ENCODE data around the gene RAB15.
A peak's percentile ranks its signal among the peaks of the same experiment; 100 is the strongest.

RAB15 gene

DNA sequence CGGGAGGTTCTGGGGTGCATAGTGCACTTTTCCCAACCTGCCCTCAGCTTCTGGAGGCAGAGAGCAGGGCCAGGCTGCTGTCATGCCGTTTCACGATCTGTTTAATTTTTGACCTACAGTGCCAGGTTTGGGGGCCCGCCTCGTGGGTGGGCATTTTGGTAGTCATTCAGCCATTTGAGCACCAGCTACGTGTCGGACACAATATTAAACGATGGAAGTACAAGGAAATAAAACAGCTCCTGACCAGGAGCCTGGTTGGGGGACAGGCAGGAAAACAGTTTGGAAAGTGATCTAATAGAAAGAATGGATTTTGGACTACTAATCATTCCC, 15.3 kb upstream of the RAB15 start:
- no peak for DNase-seq

DNA sequence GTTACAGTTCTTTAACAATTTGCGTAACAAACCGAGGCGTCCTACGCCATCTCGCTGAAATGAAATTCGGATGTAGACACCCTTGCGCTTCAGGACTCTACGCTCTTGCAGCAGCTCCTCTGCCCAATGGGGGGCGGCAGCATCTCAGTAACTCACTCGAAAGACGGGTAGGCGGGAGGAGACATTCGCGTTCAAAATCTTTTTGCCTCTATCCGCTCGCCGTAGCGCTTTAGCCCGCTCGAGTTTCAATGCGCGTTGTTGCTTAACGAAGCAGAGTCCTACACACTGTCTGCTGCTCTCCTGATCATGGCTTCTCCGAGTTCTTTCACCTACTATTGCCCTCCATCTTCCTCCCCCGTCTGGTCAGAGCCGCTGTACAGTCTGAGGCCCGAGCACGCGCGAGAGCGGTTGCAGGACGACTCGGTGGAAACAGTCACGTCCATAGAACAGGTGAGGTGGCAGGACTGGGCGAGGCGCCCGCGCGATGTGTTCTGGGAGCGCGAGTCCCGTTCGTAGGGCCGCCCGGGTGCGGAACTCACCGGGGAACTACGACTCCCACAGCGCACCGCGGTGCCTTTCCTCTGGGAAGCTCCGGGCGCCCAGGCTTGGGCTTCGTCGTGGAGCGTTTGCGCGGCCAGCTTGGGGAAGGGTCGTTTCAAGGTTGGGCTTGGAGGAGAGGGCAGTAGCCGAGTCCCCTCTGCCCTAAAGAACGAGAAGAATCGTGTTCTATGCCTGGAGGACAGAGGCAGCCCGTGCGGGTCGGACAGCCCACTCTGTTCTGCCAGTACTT, 14.7 kb upstream of the RAB15 start, which contains the start of gene FNTB:
FNTB (plus strand) TSS at position 248 of the 790 bp plus-strand sequence; CDS start at position 307, 59 bp downstream.
- DNase-seq: peak; percentile 90

DNA sequence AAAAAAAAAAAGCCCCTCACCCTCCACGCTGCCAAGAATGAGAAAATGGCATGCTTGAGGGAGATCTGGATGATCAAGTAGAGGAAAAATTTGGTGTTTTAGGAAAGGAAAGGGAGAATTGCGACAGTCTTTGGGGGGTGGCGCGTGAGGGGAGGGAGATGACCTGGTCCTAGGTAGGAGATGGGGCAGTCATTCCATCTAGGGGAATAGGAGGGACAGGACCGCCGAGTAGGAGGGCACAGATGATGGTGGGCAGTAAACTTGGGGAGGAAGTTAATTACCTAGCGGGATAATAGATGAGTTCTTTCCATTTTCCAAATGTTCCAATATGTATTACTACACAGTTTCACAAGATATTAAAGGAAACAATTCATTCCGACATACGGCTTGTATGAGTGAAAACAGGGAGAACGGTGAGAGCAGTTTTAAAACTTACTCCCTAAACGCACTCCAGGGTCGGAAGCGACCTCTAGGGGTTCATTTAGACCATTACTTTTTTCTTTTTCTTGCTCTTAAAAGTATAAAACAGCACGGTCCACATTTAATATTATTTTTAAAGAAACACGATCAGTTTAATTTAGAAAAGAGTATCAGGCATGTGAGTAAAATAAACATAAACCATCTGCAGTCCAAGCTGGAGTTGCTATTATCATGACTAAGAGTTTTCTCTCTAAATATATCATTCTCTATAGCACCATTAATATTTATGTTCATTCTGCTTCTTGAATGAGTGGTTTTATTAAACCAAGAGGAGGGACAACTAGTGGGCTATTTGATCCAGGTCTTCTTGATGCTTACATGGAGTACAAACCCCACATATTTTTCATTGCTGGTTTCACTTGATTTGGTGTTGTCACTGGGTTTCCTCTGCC, 11.5 kb upstream of the RAB15 start:
- DNase-seq: no peak

DNA sequence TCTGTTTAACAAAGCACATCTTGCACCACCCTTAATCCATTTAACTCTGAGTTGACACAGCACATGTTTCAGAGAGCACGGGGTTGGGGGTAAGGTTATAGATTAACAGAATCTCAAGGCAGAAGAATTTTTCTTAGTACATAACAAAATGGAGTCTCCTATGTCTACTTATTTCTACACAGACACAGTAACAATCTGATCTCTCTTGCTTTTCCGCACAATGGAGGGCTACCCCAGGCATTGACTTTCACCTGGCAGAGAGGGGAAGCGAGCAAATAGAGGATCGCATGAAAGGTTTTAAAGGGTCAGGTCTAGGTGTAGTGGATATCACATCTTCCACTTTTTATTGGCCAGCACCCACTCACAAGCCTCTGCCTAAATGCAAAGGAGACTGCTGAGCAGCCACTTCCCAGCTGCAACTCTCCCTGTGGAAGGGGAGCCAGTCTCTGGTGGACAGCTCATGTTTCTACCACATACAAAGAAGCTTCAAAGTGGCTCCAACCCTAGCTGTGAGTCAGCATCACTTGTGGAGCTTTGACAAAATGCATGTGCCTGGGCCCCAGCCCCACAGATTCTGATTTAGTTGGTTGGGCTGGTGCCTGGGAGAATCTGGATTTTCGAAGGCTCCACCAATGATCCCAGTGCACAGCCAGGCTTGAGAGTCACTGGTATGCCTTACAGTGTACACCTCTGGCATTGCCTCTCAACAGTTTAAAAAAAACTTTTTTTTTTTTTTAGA, 7.4 kb upstream of the RAB15 start:
- DNase-seq: no peak

- DNase-seq: no peak
Measured at GRCh38 chr14:64974563-64974962, 2.4 kb upstream of the RAB15 start.

DNA sequence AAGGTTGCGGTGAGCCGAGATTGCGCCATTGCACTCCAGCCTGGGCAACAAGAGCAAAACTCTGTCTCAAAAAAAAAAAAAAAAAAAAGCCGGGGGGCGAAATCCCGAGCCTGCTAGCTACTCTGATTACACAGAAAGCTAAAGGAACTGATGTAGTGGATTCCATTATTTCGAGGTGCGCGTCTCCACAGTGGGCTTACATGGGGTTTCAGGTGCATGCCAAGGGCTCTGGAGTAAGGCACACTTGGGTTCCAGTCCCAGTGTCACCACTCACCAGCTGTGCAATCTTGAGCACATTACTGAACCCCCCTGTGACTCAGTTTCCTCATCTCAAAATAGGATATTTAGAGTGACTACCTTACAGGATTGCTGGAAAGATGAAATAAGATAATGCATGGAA, 1.7 kb upstream of the RAB15 start:
- no peak for DNase-seq

- DNase-seq: no peak
Measured at GRCh38 chr14:64973026-64973442, 898 bp upstream of the RAB15 start.

DNA sequence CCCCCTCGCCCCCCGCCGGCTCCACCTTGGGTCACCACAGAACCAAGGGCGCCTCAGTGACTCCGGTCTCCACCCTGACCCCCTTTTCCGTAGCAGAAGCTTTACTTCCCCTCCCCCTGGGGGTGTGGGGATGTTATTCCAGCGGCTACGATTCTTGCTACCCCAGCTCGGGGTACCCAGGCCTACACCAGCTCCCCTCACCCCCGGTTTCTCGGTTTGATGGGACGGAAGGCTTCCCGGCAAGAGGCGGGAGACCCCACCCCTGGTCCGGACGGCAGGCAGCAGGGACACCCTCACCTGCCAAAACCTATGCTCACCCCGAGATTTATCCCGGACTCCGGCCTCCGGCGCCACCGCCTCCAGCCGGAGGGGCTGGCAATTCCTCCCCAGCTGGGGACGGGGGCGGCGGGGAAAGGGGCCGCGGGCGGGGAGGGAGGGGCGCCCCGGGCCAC, 619 bp downstream of the RAB15 start:
- no peak for DNase-seq

DNA sequence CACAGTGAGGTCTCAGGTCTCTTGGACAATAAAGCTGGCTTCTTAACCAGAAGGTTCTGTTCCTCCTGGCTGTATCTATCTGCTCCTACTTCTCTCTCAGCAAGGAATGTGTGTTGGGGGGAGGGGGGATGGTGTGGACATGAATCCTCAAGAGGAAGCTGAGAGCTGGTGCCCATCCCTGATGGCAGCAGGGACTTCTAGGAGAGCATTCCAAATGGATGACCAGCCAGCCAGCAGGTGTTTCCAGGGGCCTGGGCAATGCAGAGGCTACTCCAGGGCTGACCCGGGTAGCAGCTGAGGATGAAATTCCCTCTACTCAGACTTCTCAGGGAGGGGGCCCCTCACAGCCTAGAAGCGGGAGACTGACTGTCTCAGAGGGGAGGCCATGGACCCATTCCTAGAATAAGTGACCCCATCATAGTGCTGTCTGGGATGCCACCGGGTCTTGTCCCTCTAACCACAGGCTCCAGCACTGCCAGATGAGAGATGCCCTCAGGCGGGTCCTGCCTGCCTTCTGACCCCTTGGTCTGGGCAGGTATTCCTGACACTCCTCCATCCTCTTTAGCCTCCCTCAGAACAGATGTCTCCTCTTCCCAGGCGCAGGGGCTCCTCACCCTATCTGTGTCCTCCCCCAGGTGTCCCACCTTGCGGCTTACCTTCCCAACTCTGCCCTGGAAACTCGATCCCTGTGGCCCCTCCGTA, 1.2 kb downstream of the RAB15 start:
- DNase-seq: no peak

DNA sequence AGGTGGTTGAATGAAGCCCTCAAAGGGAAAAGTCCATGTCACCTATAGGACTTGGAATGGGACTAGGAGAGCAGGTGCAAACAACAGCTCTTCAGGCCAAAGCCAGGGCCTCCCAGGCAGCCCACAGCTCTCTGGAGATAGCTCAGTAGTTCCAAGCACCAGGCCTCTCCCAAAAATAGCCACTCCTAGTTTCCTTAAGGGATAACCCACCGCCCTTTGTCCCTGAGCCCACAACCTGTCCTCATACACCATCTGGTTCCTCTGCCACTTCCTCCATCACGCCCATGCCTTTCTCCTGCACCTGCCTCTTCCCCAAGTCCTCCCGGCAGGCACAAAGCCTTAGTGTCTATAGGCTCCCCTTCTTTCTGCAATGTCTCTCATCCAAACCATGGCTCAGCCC, 2.1 kb downstream of the RAB15 start:
- no peak for DNase-seq

GRCh38 chr14:64968651-64969050, 3.5 kb downstream of the RAB15 start:
- no peak for DNase-seq

- no peak for DNase-seq
Measured at GRCh38 chr14:64968167-64968566, 4.0 kb downstream of the RAB15 start.

GRCh38 chr14:64966976-64967375, 5.2 kb downstream of the RAB15 start:
- no peak for DNase-seq

- no peak for DNase-seq
Measured at GRCh38 chr14:64965356-64966000, 6.7 kb downstream of the RAB15 start.

DNA sequence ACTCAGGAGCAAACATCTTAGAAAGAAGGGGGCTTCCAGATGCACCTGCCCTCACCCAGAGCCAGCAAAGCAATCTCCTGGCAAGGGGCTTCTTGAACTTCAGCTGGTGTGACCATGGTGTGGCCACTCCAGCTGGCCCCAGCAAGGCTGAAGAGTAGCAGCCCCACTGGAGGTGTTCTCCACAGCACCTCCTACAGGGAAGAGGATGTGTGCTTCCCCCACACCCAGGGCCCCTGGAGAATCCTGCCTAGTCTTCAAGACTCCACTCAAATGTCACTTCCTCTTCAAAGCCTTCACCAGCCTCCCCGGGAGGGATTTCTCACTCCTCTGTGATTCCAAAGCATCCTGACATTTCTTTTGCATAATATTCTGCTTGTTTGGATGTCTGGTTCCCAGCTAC, 8.5 kb downstream of the RAB15 start:
- DNase-seq: no peak

GRCh38 chr14:64960762-64961276, 11.3 kb downstream of the RAB15 start:
- no peak for DNase-seq

GRCh38 chr14:64958743-64959142, 13.4 kb downstream of the RAB15 start:
- no peak for DNase-seq

DNA sequence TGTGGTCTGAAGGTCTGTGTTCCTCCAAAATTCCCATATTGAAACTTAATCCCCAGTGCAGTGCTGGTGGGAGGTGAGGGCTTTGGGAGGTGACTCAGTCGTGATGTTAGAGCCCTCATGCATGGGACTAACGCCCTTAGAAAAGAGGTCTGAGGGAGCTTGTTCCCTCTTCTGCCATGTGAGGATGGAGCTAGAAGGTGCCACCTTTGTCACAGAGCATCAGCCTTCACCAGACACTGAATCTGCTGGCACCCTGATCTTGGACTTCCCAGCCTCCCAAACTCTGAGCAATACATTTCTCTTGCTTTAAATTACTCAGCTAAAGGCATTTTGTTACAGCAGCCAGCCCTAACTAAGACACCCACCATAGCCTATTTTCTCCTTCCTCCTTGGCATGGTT, 13.9 kb downstream of the RAB15 start:
- no peak for DNase-seq

GRCh38 chr14:64956697-64957406, 15.3 kb downstream of the RAB15 start:
- DNase-seq: no peak

GRCh38 chr14:64955297-64955696, 16.8 kb downstream of the RAB15 start:
- DNase-seq: no peak
